GM12878 (cell line): ENCODE data around the gene SLC6A16. TPM values are rescaled to one million over a fixed set of nuclear protein-coding genes. Genes with fewer than 3 reads are reported as not detected.

Experiments
- ATAC-seq: fragments of 200-7000 bp; cut with Tn5 transposase; 3 replicates; pipeline ENCODE4 v1.9.1; 2020; ENCODE audit warnings: mild to moderate bottlenecking, moderate library complexity
- BruUV-seq: library from RNA; stranded (reverse); fragments of 400-500 nt; replicated peaks from 2 replicates; lab custom pipeline; 2021; lab: Mats Ljungman, UMichigan
- CTCF ChIA-PET: fragments of 300-600 bp; sonication (Branson Sonifier 250); formaldehyde crosslinking; extraction: SDS; loops from one replicate; lab custom pipeline; 2021; ENCODE audit warnings: inconsistent platforms; lab: Yijun Ruan, JAX
- POLR2A ChIA-PET: fragments of 350-600 bp; formaldehyde crosslinking; extraction: SDS; loops from one replicate; lab custom pipeline; 2021; ENCODE audit warnings: inconsistent platforms; lab: Charles Lee
- RAD21 ChIA-PET: fragments of 300-600 bp; sonication (Branson Sonifier 250); formaldehyde crosslinking; loops from one replicate; lab custom pipeline; 2023; ENCODE audit warnings: antibody characterized with exemption; ENCODE audit not compliant: unreplicated experiment; lab: Charles Lee
- SMC1A ChIA-PET: fragments of 300-600 bp; sonication (Branson Sonifier 250); formaldehyde crosslinking; loops from one replicate; lab custom pipeline; 2023; ENCODE audit not compliant: unreplicated experiment, uncharacterized antibody; lab: Charles Lee
- DNase-seq: peaks from one replicate; pipeline ENCODE4 v3.0.0-alpha.2; 2011; ENCODE audit warnings: low read depth, low spot score
- FAIRE-seq: peaks from 3 replicates; lab custom pipeline; 2011; peaks lifted over from hg19 to GRCh38; lab: Jason Lieb, UNC
- H2AFZ ChIP-seq: 2 replicates; pipeline ENCODE4 v1.6.0; 2011; ENCODE audit warnings: low read depth, low read length, control low read depth; ENCODE audit not compliant: control insufficient read depth
- H3K27ac ChIP-seq: 2 replicates; pipeline ENCODE4 v1.5.1; 2011; ENCODE audit warnings: control low read depth; ENCODE audit not compliant: control insufficient read depth, insufficient read depth
- H3K27me3 ChIP-seq, 2 experiments: replicated peaks in 1 of 2; 2 replicates each; pipeline versions ENCODE4 v1.6.0 to v1.6.1; 2011; ENCODE audit warnings: low read length in 1 of 2; ENCODE audit not compliant: control insufficient read depth in 2 of 2, insufficient read depth in 2 of 2
- H3K36me3 ChIP-seq, 2 experiments: 2 replicates each; pipeline ENCODE4 v1.5.1; 2011; ENCODE audit warnings: low read length in 1 of 2; ENCODE audit not compliant: control insufficient read depth in 2 of 2, insufficient read depth in 2 of 2
- H3K4me1 ChIP-seq: 2 replicates; pipeline ENCODE4 v1.6.1; 2011; ENCODE audit warnings: mild to moderate bottlenecking, low read length, moderate library complexity, mixed read lengths; ENCODE audit not compliant: control insufficient read depth, insufficient read depth
- H3K4me2 ChIP-seq: 2 replicates; pipeline ENCODE4 v1.6.0; 2011; ENCODE audit warnings: control low read depth; ENCODE audit not compliant: control insufficient read depth, insufficient read depth
- H3K4me3 ChIP-seq: fragments of 200-600 bp; sonication (generic); 2 replicates; pipeline ENCODE4 v1.5.1; 2016
- H3K79me2 ChIP-seq: 2 replicates; pipeline ENCODE4 v1.6.0; 2011; ENCODE audit warnings: low read length; ENCODE audit not compliant: control insufficient read depth, insufficient read depth
- H3K9ac ChIP-seq: 2 replicates; pipeline ENCODE4 v1.8.0; 2011; ENCODE audit warnings: low read length, control low read depth, mixed read lengths; ENCODE audit not compliant: control insufficient read depth, insufficient read depth
- H3K9me3 ChIP-seq: replicated peaks from 3 replicates; pipeline ENCODE4 v1.5.1; 2011; ENCODE audit warnings: mild to moderate bottlenecking, low read length; ENCODE audit not compliant: control insufficient read depth, insufficient read depth
- H4K20me1 ChIP-seq: 2 replicates; pipeline ENCODE4 v1.6.0; 2011; ENCODE audit not compliant: control insufficient read depth, insufficient read depth
- HDAC6 ChIP-seq: fragments of 200-600 bp; sonication (generic); IDR thresholded peaks from one replicate; pipeline ENCODE4 v1.8.0; 2017; ENCODE audit warnings: antibody characterized with exemption; ENCODE audit not compliant: unreplicated experiment
- MLLT1 ChIP-seq: fragments of 450-650 bp; IDR thresholded peaks from 2 replicates; pipeline ENCODE4 v1.6.1; 2016; ENCODE audit warnings: mild to moderate bottlenecking
- POLR2A ChIP-seq: IDR thresholded peaks from 2 replicates; pipeline ENCODE4 v1.6.1; 2011; ENCODE audit warnings: low read depth, mild to moderate bottlenecking, low read length
- WGBS: methylation state at CpG from one replicate; pipeline ENCODE4 v1.1.6; 2016; ENCODE audit warnings: low lambda C conversion rate; ENCODE audit not compliant: insufficient replicate concordance, insufficient coverage; ENCODE audit errors: missing lambda C conversion rate; 5-methylcytosine and 5-hydroxymethylcytosine counted together
- in situ Hi-C: fragments of 300-500 bp; cut with MboI; formaldehyde crosslinking; loops from 9 replicates; pipeline ENCODE4 v1.14.3; 2018; ENCODE audit warnings: mixed read lengths
- intact Hi-C: fragments of 100-400 bp; cut with micrococcal nuclease; formaldehyde crosslinking; loops from one replicate; pipeline ENCODE4 v1.14.2; 2022; ENCODE audit not compliant: unreplicated experiment
- polyA plus RNA-seq, 11 experiments: library from polyadenylated mRNA; depleted of rRNA in 4 of 11; unstranded in 6 of 11; stranded (reverse) in 5 of 11; fragments of >200 nt; fragmentation: Nextera tagmentation in 4 of 11; fragmentation: Illumina TruSeq in 1 of 11; extraction: Ambion mirVana in 4 of 11; extraction: Trizol in 1 of 11; gene quantifications; 1 replicate in 1 of 11; 2 replicates in 10 of 11; pipeline versions ENCODE4 v1.2.1 to v1.2.3, GENCODE V29; 2011 to 2016; ENCODE audit warnings: inconsistent platforms in 2 of 11, missing spikeins in 2 of 11, low read depth in 1 of 11
- total RNA-seq, 4 experiments: library from RNA; depleted of rRNA in 3 of 4; stranded (reverse); fragments of >200 nt in 3 of 4; fragmentation: Illumina TruSeq in 1 of 4; extraction: Trizol in 1 of 4; gene quantifications; 2 replicates each; pipeline versions ENCODE4 v1.2.1 to v1.2.3, GENCODE V29; 2013 to 2021

Gene SLC6A16
- total and polyA plus RNA-seq, 10 of the 15 experiments (the other 5 are each of a cell fraction or from before 2014, with no cell fraction given) = 0.23 to 3.2 (median 0.54) TPM

GRCh38 chr19:49338691-49339300 lies 13.8 kb upstream of the SLC6A16 start:
- ATAC-seq = no peak
- in situ Hi-C loops = no loop called here
- H3K27me3 ChIP-seq = no peaks in the 10 kb centered on the region
- no peak overlapping the region for H2AFZ ChIP-seq
- H3K36me3 ChIP-seq = peaks cover 0 to 3% of the 10 kb centered on the region in 2 experiments; a peak in 1 of 4 replicates
- peaks cover 40% of the 10 kb centered on the region for H3K79me2 ChIP-seq
- intact Hi-C loops = no loop called here
- H3K4me3 ChIP-seq = peak overlapping the region; percentile 20; the same call in 1 of the 2 replicates
- SMC1A ChIA-PET = interaction anchor here (0.5 to 1.4 kb wide), 2 partner anchors 23 to 44 kb away, joined by 3 read pairs; no protein-coding TSS in a partner anchor
- TF ChIP-seq MLLT1 (peak; percentile 21; the same call in 1 of the 2 replicates), POLR2A (peak; percentile 7; the same call in 1 of the 2 replicates), HDAC6 (no peak)
- FAIRE-seq = no peak
- RAD21 ChIA-PET = interaction anchor here (1.9 to 2.8 kb wide), 2 partner anchors 12 to 65 kb away, joined by 5 to 15 read pairs; no protein-coding TSS in a partner anchor
- no peak overlapping the region for H3K27ac ChIP-seq
- DNase-seq = no peak
- CTCF ChIA-PET = interaction anchor here (0.6 to 2.6 kb wide), 3 partner anchors 8 to 90 kb away, joined by 3 to 15 read pairs (median 11); no protein-coding TSS in a partner anchor
- H3K4me2 ChIP-seq = peak overlapping the region; percentile 99
- 88% methylated on average over 21 of the region's 30 CpGs for WGBS
- POLR2A ChIA-PET = interaction anchor here (0.7 to 3.0 kb wide), 3 partner anchors 9 to 15 kb away, joined by 3 to 44 read pairs (median 3); no protein-coding TSS in a partner anchor
- no peaks in the 10 kb centered on the region for H4K20me1 ChIP-seq
- no peaks in the 10 kb centered on the region for H3K9me3 ChIP-seq
- H3K4me1 ChIP-seq = peaks cover 40% of the 10 kb centered on the region
- H3K9ac ChIP-seq = no peak overlapping the region
- BruUV-seq = no TSS peak
